OCI-LY7 (cell line): ENCODE results near the gene UBE3B.

Experiments
- EZH2phosphoT487 ChIP-seq: fragments of 200-600 bp; sonication (generic); IDR thresholded peaks from 2 replicates; pipeline ENCODE4 v1.6.1; 2018; ENCODE audit warnings: low read depth, borderline replicate concordance, mild to moderate bottlenecking, mixed run types, antibody characterized with exemption, low read length, moderate library complexity, mixed read lengths
- TF ChIP-seq, protein P1 (sequence below): fragments of 200-600 bp; sonication (generic); conservative IDR thresholded peaks from 2 replicates; pipeline ENCODE4 v1.5.1; 2014; ENCODE audit warnings: mild to moderate bottlenecking, antibody characterized with exemption, low read length, moderate library complexity, mixed read lengths

DNA sequence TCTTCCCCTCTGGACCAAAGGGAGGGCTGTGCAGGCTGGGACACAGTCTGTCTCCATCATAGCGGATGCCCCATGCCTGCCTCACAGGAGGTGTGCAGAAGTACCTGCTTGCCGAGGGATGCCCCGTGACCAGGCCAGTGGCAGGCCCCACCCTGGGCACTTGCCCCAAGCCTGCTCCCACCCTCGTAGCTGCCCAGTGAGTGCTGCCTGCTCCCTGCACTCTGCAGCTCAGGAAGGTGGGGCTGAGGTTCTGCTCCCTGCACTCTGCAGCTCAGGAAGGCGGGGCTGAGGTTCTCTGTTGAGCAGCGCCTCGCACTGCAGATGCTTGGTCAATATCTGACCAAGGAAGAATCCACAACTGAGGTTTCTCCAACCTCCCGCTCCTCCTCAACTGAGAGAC lies 89.0 kb downstream of the UBE3B start:
- TF ChIP-seq, protein P1, sequence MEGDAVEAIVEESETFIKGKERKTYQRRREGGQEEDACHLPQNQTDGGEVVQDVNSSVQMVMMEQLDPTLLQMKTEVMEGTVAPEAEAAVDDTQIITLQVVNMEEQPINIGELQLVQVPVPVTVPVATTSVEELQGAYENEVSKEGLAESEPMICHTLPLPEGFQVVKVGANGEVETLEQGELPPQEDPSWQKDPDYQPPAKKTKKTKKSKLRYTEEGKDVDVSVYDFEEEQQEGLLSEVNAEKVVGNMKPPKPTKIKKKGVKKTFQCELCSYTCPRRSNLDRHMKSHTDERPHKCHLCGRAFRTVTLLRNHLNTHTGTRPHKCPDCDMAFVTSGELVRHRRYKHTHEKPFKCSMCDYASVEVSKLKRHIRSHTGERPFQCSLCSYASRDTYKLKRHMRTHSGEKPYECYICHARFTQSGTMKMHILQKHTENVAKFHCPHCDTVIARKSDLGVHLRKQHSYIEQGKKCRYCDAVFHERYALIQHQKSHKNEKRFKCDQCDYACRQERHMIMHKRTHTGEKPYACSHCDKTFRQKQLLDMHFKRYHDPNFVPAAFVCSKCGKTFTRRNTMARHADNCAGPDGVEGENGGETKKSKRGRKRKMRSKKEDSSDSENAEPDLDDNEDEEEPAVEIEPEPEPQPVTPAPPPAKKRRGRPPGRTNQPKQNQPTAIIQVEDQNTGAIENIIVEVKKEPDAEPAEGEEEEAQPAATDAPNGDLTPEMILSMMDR: no peak
- TF ChIP-seq EZH2phosphoT487: no peak
